GM12878 (cell line): ENCODE results near the gene CPSF4L.

Experiments used
- CBX3 ChIP-seq: fragments of 200-600 bp; sonication (generic); IDR thresholded peaks from 2 replicates; pipeline ENCODE4 v1.6.1; 2016; ENCODE audit warnings: low read depth, borderline replicate concordance
- FOS ChIP-seq: IDR thresholded peaks from 3 replicates; pipeline ENCODE4 v1.6.1; 2011; ENCODE audit warnings: borderline replicate concordance; ENCODE audit not compliant: insufficient read length; ENCODE audit errors: extremely low read depth
- JUND ChIP-seq: IDR thresholded peaks from 2 replicates; pipeline ENCODE4 v1.6.1; 2012; ENCODE audit warnings: low read depth, mild to moderate bottlenecking, low read length, improper control_type of control experiment, moderate library complexity
- MYC ChIP-seq: IDR thresholded peaks from 2 replicates; pipeline ENCODE4 v1.6.1; 2011; ENCODE audit warnings: mild to moderate bottlenecking, low read length, moderate library complexity, inconsistent platforms; ENCODE audit not compliant: insufficient read depth, insufficient replicate concordance, insufficient read length, severe bottlenecking
- RCOR1 ChIP-seq: conservative IDR thresholded peaks from 2 replicates; pipeline ENCODE4 v1.6.1; 2012; ENCODE audit warnings: low read depth, low read length, improper control_type of control experiment
- SUZ12 ChIP-seq: fragments of 200-600 bp; sonication (generic); IDR thresholded peaks from one replicate; pipeline ENCODE4 v1.6.1; 2018; ENCODE audit warnings: antibody characterized with exemption, mild to moderate bottlenecking; ENCODE audit not compliant: unreplicated experiment
- TAF1 ChIP-seq: IDR thresholded peaks from 2 replicates; pipeline ENCODE4 v1.6.1; 2011; ENCODE audit warnings: mild to moderate bottlenecking, low read depth, low read length, borderline replicate concordance
- ZNF274 ChIP-seq: IDR thresholded peaks from one replicate; pipeline ENCODE4 v1.8.0; 2011; ENCODE audit not compliant: insufficient read length, insufficient read depth
- TF ChIP-seq, protein P1 (sequence below): fragments of 450-650 bp; IDR thresholded peaks from 2 replicates; pipeline ENCODE4 v1.6.1; 2016; ENCODE audit warnings: mild to moderate bottlenecking
- TF ChIP-seq, protein P2 (sequence below): fragments of 150-350 bp; IDR thresholded peaks from 2 replicates; pipeline ENCODE4 v1.6.1; 2016; ENCODE audit warnings: low read depth, low read length
- TF ChIP-seq, protein P3 (sequence below): IDR thresholded peaks from 2 replicates; pipeline ENCODE4 v1.6.1; 2012; ENCODE audit warnings: low read depth, low read length, improper control_type of control experiment
- TF ChIP-seq, protein P4 (sequence below): IDR thresholded peaks from 2 replicates; pipeline ENCODE4 v1.6.1; 2011; ENCODE audit warnings: low read depth, low read length, improper control_type of control experiment, borderline replicate concordance
- TF ChIP-seq, protein P5 (sequence below), 3 experiments: IDR thresholded peaks in 2 of 3; conservative IDR thresholded peaks in 1 of 3; 2 replicates each; pipeline ENCODE4 v1.5.1; 2011; ENCODE audit warnings: low read depth in 3 of 3, low read length in 3 of 3, mild to moderate bottlenecking in 3 of 3, control low read depth in 2 of 3, moderate library complexity in 2 of 3, inconsistent platforms in 1 of 3, mixed read lengths in 1 of 3; ENCODE audit not compliant: control insufficient read depth in 2 of 3, insufficient read depth in 1 of 3; ENCODE audit errors: extremely low read depth in 1 of 3

DNA sequence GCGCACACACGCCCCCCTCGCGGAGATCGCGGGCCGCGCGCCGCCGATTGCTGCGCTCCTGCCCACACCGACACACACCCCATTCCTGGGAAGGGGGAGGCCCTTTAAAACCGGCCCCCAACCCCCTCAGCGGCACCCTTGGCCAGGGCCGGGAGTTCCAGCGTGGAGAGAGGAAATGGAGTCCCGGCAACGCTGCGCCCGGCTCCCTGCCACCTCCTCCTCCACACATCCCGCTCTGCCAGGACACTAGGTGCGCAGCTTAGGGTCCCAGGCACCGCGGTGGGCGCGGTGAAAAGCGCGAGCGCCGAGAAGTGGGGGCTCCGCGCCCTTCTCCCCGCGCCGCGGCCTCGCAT, 49.7 kb upstream of the CPSF4L start:
- TF ChIP-seq TAF1 (no peak), JUND (no peak), CBX3 (no peak), RCOR1 (no peak), SUZ12 (no peak), FOS (no peak), ZNF274 (no peak), MYC (no peak)
- TF ChIP-seq, protein P1, sequence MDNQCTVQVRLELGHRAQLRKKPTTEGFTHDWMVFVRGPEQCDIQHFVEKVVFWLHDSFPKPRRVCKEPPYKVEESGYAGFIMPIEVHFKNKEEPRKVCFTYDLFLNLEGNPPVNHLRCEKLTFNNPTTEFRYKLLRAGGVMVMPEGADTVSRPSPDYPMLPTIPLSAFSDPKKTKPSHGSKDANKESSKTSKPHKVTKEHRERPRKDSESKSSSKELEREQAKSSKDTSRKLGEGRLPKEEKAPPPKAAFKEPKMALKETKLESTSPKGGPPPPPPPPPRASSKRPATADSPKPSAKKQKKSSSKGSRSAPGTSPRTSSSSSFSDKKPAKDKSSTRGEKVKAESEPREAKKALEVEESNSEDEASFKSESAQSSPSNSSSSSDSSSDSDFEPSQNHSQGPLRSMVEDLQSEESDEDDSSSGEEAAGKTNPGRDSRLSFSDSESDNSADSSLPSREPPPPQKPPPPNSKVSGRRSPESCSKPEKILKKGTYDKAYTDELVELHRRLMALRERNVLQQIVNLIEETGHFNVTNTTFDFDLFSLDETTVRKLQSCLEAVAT, result no peak
- TF ChIP-seq, protein P2, sequence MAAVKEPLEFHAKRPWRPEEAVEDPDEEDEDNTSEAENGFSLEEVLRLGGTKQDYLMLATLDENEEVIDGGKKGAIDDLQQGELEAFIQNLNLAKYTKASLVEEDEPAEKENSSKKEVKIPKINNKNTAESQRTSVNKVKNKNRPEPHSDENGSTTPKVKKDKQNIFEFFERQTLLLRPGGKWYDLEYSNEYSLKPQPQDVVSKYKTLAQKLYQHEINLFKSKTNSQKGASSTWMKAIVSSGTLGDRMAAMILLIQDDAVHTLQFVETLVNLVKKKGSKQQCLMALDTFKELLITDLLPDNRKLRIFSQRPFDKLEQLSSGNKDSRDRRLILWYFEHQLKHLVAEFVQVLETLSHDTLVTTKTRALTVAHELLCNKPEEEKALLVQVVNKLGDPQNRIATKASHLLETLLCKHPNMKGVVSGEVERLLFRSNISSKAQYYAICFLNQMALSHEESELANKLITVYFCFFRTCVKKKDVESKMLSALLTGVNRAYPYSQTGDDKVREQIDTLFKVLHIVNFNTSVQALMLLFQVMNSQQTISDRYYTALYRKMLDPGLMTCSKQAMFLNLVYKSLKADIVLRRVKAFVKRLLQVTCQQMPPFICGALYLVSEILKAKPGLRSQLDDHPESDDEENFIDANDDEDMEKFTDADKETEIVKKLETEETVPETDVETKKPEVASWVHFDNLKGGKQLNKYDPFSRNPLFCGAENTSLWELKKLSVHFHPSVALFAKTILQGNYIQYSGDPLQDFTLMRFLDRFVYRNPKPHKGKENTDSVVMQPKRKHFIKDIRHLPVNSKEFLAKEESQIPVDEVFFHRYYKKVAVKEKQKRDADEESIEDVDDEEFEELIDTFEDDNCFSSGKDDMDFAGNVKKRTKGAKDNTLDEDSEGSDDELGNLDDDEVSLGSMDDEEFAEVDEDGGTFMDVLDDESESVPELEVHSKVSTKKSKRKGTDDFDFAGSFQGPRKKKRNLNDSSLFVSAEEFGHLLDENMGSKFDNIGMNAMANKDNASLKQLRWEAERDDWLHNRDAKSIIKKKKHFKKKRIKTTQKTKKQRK, result no peak
- TF ChIP-seq, protein P3, sequence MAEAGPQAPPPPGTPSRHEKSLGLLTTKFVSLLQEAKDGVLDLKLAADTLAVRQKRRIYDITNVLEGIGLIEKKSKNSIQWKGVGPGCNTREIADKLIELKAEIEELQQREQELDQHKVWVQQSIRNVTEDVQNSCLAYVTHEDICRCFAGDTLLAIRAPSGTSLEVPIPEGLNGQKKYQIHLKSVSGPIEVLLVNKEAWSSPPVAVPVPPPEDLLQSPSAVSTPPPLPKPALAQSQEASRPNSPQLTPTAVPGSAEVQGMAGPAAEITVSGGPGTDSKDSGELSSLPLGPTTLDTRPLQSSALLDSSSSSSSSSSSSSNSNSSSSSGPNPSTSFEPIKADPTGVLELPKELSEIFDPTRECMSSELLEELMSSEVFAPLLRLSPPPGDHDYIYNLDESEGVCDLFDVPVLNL, result no peak
- TF ChIP-seq, protein P4, sequence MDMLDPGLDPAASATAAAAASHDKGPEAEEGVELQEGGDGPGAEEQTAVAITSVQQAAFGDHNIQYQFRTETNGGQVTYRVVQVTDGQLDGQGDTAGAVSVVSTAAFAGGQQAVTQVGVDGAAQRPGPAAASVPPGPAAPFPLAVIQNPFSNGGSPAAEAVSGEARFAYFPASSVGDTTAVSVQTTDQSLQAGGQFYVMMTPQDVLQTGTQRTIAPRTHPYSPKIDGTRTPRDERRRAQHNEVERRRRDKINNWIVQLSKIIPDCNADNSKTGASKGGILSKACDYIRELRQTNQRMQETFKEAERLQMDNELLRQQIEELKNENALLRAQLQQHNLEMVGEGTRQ, result no peak
- TF ChIP-seq, protein P5, sequence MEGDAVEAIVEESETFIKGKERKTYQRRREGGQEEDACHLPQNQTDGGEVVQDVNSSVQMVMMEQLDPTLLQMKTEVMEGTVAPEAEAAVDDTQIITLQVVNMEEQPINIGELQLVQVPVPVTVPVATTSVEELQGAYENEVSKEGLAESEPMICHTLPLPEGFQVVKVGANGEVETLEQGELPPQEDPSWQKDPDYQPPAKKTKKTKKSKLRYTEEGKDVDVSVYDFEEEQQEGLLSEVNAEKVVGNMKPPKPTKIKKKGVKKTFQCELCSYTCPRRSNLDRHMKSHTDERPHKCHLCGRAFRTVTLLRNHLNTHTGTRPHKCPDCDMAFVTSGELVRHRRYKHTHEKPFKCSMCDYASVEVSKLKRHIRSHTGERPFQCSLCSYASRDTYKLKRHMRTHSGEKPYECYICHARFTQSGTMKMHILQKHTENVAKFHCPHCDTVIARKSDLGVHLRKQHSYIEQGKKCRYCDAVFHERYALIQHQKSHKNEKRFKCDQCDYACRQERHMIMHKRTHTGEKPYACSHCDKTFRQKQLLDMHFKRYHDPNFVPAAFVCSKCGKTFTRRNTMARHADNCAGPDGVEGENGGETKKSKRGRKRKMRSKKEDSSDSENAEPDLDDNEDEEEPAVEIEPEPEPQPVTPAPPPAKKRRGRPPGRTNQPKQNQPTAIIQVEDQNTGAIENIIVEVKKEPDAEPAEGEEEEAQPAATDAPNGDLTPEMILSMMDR (IDR thresholded peaks at IDR 0.05 in 2 of 3, conservative IDR thresholded peaks at IDR 0.05 in 1 of 3; ENCODE audit: control insufficient read depth in 2 of 3, extremely low read depth in 1 of 3, insufficient read depth in 1 of 3, low read depth in 3 of 3, low read length in 3 of 3), result no peak
